SHP77 (cell line): Measurements from ENCODE around the gene TRANK1.
"Not testable (repeated sequence)": the region's sequence is repeated elsewhere in the genome, so short reads cannot be mapped to it uniquely, and the experiment has no call there.

ENCODE experiments used
- DNase-seq, 2 experiments: peaks; one replicate each; lab custom pipeline; 2025; lab: John Stamatoyannopoulos, UW

TRANK1 gene

DNA sequence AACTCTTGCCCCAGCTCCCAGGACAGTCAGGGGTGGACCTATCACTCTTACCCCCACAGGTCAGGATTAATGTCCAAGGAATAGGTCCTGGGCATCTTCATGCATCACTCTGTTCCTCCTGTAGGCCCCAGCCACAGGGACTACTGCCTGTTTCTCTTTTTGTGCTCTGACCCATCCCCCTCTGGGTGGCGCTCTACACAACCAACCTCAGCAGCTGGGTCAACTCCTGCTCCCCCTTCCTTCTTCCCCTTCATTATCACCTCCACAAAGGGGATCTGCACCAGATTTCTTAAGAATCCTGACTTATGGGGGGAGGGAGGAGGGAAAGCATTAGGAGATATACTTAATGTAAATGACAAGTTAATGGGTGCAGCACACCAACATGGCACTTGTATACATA is 12.2 kb upstream of the TRANK1 start:
- no peak for DNase-seq

DNA sequence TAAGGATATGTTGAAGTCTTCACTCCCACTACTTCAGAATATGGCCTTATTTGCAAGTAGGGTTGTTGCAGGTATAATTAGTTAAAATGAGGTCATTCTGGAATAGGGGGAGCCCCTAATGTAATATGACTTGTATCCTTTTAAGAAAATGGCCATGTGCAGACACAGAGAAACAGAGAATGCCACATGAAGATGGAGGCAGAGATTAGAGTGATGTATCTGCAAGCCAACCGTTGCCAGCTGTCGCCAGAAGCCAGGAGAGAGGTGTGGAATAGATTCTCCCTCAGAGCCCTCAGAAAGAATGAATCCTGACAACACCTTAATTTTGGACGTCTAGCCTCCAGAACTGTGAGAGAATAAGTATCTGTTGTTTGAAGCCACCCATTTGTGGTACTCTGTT is 11.3 kb upstream of the TRANK1 start:
- DNase-seq: no peak

DNA sequence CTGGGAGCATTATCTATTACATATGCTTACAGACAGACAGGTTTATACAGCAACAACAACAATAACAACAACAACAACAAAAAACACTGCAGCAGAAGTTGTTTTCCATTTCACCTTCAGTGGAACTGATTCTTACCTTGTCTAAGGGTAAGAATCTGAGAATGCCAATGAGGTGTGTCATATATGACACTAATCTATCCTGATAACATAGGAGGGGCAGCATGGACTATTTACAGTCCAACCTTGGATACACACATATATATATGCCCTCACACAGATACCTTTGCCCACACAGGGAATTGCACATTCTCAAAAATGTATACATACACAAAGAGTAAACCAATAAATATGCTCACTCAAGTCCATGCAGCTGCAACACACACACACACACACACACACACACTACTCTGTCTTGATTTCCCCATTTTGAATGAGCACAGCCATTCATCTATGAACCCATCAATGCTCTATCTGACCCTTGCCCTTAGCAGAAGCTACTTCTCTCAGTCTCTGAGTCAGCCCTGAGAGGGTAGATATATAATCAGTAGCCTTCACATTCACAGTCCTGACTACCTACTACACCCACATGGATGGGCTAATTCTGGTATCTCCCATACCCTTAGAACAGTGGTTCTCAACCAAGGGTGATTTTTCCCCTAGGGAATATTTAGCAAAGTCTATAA is 9.7 kb upstream of the TRANK1 start:
- no peak for DNase-seq

DNA sequence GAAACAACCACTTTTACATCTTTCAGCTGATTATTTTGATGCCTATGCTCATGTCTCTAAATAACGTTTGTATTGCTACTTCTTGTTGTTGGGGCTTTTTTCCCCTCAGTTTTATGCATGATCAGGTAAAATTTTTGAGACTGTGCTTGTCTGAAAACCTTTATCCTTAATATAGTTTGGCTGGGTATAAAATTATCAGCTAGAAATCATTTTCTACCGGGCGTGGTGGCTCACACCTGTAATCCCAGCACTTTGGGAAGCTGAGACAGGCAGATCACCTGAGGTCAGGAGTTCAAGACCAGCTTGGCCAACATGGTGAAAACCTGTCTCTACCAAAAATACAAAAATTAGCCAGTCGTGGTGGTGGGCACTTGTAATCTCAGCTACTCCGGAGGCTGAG is 3.0 kb upstream of the TRANK1 start:
- DNase-seq: not testable (repeated sequence)

DNA sequence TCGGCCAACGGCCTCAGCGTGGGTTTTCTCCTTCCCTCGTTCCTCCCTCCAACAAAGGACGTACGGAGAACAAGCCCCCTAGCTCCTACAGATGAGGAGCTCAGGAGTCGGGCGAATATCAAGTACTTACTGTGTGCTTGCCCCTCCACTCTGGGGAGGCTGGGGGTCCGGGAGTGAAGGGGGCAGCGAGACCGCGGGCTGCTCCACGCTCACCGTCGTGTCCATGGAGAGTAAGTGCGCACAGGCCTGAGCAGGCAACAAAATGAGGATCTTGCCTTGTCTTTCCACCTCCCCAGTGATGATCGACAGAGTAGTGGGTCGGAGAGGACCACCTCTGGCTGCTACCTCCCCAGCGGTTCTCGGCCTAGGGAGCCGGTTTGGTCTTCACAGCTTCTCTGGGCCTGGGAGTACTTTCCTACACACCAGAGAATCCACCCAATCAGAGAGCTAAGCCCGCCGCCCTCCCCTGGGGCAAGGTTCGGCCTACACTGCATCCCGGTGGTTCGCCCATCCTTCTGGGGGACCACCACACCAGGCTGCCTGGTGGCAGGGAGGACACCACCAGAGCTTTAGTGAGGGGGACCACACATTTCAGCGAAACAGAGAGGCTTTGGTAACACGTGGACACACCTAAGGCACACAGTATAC is 603 bp upstream of the TRANK1 start:
- DNase-seq: no peak

DNA sequence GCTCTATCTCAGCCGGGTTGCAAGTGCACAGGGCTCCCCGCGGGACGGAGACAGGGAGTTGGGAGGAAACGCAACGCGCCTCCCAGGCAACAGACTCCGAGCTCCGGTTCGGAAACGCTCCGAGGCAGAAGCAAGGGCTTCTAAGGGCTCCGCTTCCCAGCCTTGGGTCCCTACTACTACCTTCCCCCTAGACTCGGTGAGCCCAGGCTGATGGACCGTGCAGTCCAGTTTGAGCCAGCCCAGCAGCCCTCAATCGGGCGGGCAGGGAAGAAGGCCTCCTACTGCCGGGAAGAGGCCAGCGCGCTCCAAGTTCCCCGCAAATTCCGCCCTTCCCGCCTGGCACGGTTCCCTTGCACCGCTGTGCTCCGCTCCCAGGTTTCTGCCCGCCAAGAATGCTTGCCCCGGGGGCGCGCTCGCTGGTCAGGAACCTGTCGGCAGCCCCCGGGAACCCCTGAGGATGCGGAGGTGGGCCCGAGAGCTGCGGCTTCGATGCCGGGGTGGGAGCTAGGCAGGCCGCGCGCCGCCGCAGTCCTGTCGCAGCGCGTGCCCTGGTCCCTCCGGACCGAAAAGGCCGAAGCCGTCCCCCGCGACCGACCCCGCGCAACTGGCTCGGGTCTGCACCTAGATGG is 728 bp downstream of the TRANK1 start:
- no peak for DNase-seq

DNA sequence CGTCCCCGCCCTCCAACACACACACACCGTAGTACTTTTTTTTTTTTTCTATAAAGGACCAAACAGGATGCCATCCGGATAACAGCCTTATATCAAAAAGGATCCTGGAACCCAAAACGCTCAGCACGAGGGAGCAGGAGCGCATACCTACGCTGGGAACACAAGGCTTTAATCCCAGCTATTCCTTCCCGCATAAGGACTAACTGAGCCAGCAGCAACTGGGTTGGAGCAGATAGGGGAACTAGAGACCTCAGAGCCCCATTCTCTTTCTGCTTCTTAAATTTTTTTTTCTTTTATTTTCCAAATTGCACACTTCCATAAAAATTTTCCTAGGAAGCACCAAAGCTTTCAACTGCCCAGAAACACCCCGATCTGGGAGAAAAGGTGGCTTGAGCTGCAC is 1.3 kb downstream of the TRANK1 start:
- no peak for DNase-seq

DNA sequence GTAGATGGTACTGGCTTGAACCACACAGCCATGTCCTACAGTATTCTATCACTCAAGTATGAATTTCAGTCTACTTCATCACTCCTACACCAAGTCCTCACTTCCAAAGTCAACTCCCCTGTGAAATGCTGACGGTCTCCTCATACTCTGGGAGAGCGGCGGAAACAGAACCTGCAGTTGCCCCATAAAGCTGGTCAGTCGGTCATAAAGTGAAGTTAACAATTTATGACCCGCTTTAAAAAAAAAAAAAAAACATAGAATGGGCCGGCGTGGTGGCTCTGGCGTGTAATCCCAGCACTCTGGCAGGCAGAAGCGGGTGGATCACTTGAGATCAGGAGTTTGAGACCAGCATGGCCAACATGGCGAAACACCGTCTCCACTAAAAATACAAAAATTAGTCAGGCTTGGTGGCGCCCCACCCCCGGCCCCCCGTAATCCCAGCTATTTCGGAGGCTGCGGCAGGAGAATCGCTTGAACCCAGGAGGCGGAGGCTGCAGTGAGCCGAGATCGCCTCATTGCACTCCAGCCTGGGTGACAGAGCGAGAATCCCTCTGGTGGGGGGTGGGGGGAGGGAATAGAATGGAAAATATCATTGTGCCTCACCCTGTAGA is 2.1 kb downstream of the TRANK1 start:
- DNase-seq: no peak

DNA sequence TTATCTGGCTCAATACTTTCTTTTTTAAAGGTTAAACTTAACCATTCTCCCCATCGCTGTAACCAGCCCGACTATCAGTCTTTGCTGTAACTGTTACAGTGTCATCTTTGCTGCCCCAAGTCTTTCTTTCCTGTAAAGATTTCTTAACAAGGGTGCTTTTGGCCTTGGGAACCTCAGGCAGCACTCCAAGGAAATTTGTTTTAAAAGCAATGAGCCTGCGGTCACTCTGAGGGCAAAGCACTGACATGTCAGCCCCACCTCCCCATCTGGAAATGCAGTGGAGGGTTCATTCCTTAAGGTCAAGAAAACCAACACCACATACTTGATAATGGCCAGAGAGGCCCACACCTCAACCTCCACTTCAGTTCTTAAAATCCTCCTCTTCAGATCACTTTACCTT is 3.2 kb downstream of the TRANK1 start:
- DNase-seq: no peak

DNA sequence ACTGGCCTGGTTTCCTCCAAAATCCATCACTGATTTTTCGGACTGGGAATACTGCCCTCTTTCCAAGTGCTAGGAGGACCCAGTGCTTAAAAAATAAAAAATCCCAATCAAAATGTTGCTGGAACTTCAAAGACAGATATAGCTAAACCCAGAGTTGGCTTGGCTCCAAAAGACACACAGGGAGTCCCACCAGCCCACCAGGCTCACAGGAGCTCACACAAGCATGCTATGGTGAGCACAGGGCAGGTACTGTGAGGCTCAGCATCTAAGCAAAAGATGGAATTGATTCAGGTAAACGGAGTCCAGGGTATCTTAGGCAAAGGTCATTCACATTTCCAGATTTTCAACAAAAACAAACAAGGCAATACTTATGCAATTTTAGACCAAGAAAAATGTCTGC is 3.7 kb downstream of the TRANK1 start:
- DNase-seq: no peak

DNA sequence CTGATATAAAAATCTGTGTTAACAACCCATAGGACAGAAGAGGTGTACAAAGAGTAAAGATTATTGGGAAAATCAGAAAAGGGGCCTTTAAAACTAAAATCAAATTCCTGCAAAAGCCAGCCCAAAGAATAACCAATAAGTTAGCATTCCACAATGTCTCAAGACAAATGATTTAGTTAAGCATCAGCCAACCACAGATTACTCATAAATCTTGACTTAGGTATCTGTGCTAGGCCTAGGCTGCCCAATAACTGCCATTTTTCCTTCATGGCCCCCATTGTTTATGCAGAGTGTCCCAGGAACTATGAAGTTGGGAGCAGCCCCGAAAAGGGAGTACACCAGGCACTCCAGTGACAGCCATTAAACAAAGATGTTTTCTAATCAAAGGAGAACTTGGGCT is 7.4 kb downstream of the TRANK1 start:
- no peak for DNase-seq

DNA sequence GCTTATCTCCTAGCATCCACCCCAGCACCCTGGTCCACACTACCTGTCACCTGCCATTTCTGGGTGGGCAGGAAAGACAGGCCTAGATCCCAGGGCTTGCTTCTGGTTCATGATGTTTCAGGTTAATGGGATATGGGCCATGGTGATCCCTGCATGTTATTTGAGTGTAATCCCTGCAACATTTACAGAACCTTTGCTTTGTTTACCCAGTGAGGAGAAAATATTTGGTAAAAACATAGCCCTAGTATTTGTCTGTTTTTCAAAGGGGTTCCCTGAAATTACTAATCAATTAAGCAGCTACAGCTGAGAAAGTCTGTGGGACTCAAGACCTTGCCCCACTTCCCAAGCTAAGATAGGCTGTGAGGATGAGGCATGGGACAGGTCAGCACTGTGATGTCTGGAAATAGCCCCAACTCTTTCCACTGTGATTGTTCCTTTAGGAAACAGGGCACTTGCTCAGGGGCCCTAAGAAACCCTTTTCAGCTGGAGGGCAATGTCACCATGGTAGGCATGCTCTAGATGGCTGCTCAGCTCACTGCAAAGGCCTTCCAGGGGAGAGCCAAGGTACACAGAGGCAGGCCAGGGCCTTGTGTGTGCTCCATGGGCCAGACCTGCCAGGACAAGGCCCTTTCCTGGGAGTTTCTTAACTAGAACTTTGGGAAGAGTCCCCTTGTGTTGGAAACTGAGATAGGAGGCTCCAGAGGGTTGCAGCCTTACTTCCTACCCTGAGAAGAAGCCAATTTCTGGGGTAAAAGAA is 11.1 kb downstream of the TRANK1 start:
- DNase-seq: no peak

DNA sequence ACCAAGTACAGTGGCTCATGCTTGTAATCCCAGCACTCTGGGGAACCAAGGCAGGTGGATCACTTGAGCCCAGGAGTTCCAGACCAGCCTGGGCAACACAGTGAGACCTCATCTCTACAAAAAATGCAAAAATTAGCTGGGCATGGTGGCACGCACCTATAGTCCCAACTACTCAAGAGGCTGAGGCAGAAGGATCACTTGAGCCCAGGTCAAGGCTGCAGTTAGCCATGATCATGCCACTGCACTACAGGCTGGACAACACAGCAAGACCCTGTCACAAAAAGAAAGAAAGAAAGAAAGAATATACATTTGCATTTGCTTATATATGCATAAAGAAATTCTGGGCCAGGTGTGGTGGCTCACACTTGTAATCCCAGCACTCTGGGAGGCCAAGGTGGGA is 13.4 kb downstream of the TRANK1 start:
- not testable (repeated sequence) for DNase-seq

DNA sequence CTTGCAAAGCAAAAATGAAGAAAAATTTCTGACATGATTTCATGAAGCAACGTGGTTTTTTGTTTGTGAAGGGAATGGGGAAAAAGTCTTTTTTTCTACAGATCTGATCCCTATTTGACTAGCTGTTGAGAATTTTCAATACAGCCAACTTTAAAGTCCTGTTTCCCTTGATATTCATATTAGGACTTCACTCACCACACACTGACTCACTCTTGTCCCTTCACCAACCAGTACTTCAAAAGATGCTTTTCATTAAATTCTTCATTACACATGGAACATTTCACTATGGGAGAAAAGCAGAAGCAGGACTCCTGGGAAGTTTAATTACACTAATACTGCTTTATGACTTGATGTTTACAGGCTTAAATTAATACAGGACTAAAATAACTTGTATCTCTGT is 16.6 kb downstream of the TRANK1 start:
- DNase-seq: no peak

DNA sequence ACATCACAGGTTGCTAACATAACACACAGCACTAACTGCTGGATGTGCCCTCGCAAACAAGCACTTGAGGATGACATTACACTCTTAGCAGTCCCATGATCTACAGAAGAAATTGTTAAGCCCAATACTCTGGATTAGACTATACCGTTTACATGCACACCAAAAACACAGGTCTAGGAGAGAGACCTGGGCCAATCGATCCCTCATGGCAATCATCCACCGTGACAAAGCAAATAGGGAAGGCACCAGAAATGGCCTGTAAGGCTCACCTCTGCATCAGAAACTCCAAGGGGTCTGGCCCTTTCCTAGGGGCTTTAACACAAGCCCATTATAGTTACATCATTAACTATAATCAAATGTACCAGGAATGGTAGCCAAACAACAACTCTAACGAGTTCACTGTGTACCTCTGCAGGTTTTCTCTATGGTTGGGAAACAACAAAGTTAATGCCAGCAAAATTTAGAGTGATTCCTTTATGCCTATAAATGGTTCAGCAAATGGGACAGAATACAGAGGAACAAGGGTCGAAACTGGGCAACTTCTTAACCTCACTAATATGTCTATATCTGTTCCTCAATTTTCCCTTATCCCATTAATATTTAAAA is 18.5 kb downstream of the TRANK1 start:
- DNase-seq: no peak

DNA sequence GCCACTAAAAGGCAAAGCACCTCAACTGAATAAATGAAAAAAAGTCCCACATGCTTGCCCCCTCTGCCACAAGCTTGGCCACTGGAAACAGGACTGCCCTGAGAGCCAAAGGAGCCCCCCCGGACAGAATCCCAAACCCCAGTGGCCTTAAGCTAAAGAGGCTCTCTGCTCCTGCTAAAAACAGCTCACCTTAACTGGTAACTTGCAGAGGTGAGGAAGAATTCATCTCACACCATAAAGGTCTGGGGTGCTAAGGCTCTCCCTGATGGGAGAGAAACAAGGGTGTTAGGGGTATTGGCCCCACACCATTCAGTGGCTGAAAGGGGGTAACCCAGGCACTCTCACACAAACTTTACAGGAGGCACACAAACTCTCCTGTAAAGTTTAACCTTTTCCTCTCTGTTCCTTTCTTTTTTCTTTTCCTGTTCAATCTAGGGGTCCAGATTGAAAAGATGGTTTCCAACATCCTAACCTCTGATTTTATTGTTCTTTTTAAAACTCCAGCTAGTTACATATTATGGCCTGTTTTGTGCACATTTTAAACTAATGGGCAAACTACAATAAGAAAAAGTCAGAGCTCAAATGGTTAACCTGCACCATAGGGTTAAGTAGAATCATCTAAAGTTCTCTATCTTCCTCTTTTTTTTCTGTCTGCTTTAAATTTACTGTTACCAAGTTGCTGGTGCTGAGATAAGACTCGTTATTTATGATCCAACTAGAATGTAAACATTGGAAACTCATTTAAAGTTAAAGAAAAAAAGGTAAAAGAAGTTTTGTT is 19.9 kb downstream of the TRANK1 start:
- DNase-seq: no peak

DNA sequence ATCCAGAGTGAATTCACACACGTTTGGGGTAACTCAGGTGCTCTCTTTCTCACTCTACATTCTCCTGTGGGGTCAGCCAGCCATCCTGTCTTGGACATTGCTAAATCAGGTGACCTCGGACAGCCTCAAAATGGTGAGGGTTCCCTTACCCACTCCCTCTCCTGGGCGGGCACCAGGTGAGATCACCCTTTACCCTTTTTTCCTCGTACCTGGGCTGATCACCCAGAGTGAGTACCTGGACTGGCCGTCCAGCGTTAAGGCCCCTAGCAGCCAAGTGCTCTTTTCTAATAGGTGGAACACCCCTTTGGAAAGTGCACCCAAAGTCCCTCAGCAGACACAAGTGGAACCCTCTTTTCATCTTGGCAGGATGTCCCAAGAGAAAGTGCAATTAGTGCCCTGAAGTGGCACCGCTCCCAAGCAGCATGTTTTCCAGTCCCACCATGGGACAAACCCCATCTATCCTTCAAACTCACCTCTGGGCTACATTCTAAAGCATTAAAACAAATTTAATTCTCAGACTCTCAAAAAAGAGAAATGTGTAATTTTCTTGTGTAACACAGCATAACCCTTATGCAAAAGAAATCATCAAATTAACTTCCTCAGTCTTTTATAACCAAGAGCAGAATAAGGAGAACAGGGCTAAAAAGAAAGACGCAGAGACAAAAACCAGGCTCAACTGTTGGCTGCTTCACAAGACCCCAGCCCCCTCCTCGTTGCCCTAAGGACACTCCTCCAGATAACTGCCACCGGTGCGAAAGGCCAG is 20.7 kb downstream of the TRANK1 start:
- no peak for DNase-seq

DNA sequence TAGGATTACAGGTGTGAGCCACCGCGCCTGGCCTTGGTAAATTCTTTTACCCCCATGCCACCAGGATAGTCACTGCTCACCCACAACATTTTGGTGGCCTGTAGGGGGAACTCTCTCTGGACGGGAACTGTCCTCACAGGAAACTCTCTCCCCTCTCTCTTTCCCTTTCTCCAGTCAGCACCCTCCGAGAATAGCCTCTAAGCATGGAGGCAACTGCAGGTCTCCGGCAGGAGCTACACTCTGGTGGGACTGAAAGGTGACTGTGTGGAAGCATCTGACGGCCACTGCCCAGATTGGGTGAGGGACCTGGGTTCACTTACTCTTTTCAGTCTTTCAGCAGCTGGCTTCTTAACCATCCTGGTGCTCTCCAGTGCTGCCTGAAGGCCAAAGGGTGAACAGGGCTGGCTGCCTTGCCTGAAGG is 21.3 kb downstream of the TRANK1 start:
- no peak for DNase-seq

DNA sequence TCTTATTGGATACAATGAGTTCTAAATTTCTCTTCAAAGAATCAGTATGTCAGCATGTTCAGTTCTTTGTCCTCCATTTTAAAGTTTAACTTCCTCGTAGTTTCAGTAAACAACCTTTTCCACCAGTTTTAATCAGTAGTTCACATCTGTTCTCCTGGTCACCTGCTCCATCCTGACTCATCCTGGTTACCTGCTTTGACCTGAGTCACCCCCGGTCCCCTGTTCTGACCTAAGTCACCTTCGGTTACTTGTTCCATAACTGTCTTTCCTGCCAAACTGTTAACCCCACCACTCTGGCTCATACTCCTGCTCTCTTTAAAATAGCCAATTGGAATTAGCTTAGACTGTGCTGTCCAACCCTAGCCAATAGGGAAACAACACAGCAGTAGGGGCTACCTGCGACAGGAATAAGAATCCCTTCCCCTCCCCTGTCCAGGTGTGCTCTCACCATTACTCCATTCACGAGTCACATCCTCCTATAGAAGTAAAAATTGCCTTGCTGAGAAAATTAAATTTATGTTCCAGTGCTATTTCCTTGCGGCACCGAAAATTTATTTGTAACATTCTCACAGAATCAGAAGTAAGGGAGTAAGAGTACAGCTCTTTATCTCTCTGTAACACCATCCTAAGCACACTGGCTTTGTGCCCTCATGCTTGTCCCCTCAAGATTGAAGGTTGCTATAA is 23.8 kb downstream of the TRANK1 start:
- no peak for DNase-seq
